Bone marrow (tissue), 2 donors: Measurements from ENCODE around the gene AGT.

Experiments
- DNase-seq, 2 donors: peaks; one replicate each; lab custom pipeline; 2025; lab: John Stamatoyannopoulos, UW

The AGT gene

GRCh38 chr1:230713915-230714764, at the start of gene AGT:
Gene AGT (minus strand): TSS chr1:230714122. CDS start chr1:230710823, 3,299 bp downstream.
- DNase-seq = no peak

DNA sequence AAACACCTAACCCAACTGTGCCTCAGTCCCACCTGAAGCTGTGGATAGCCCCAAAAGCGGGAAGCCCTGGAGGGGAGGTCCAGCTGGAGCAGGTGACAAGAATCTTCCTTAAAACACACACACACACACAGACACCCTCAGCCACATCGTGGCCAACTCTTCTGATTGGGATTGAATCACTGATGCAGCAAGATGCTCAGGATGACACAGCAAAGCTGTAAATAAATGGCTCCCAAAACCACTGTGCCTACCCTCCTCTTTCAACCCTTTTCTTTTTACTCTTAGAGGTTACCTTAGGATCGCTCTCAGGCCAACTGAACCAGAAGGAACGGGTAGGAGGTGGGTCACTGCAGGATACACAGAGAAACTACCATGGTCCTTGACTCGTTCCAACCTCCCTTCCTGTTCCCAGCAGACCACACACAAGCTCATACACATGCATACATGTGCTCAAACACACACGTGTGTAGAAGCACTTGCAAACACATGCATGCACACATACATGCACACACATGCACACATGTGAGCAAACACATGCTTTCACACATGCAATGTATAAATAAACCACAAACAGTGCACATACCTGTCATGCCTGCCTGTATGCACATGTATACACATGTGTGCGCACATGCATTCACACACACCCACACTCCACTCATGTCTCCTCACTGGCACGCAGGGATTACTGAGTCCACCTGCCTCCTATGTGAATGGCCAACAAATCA, 47.7 kb upstream of the AGT start:
- no peak for DNase-seq

DNA sequence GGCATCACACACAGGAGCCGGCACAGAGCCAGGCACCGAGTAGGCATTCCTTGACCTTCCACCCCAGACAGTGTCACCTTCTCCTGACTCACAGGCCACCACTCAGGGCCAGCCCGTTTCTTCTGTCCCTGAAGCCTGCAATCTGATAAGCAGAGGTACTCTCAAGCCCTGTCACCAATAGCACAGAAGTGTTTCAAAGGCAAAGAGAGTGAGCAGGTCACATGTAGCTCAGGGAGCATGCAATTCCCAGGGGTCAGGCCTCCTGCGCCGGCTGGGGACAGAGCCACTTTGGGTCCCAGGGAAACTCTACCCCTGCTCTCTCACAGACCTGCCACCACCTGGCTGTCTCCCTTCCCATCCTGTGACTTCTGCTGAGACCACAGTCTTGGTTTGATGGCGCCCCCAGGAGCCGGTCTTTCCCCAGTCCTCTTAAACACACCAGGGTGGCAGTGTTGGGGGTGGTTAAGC, 46.5 kb upstream of the AGT start:
- DNase-seq = no peak

- DNase-seq = no peak
These were observed 45.6 kb upstream of the AGT start for GRCh38 chr1:230759369-230760065.

GRCh38 chr1:230758709-230759368, 44.9 kb upstream of the AGT start:
- no peak for DNase-seq

DNA sequence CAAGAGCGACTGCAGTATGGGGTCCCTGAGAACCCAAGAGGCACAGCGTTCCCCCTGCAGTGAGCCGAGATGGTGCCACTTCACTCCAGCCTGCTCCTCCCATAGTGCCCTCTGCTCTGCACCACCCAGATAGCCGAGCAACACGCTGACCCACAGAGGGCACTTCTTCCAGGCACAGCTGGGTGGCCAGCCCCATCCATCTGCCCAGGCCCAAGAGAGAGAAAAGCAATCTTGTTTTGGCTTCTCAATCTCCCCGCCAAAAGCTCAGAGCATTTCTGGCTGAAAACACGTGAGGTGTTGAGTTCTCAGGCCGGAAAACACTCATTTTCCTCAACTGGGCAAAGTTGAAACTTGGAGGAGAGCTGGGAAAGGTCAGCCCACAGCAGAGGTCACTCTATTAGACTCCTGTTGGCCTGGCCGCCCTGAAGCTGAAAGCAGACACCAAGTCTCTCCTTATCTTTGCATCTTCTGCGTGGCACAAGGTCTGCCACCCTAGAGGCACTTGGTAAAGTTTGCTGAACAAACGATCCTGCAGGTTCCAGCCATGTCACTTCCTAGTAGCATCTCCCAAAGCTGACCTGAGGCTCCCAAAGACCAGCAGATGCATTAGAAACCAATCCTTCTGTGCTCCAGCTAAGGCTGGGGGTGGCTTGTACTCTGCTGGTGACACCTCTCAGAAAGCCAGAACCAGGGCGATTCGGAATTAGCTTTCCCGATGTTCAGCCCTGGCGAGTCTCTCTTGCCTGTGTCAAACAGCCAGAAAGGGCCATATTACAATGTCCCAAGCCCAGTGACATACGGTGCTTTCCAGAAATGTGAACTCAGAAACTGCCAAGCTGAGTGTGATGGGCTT, 44.2 kb upstream of the AGT start:
- DNase-seq = no peak

GRCh38 chr1:230754796-230755195, 40.9 kb upstream of the AGT start:
- DNase-seq = no peak

GRCh38 chr1:230753586-230754251, 39.8 kb upstream of the AGT start:
- no peak for DNase-seq

DNA sequence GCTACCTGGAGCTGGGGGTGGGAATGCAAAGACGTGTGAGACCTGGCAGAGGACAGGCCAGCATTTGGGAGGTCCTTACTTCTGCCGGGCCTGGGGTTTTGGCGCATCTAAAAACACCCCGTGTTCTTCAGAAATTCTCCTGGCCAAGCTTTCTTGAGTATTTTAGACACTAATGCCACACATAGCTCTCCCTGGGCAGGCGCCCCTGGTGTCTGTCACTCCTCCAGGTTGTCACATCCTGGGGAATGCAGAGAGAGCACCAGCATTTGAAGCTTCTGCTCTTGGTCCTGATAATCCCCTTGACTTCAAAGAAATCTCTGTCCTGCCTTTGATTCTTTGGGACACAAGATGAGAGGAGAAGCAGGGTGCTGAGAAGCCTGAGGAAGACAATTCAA, 39.3 kb upstream of the AGT start:
- no peak for DNase-seq

DNA sequence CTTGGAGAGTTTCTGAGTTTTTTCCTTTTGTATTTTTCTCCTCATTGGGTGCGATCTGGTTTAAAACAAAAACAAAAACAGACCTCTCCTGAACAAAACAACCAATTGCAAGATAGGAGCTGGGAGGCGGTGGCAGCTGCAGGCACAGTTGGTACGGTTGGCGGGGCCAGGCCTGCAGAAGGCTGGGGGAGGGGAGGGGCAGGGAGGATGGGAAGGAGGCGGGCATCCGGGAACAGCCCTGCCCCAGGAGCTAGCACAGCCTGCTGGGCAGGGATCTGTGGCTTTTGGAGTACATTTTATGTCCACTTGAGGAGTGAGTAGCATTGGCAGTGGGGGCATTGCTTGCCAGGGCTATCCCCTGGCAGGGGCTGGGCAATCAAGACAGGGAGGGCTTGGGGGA, 38.5 kb upstream of the AGT start:
- no peak for DNase-seq

DNA sequence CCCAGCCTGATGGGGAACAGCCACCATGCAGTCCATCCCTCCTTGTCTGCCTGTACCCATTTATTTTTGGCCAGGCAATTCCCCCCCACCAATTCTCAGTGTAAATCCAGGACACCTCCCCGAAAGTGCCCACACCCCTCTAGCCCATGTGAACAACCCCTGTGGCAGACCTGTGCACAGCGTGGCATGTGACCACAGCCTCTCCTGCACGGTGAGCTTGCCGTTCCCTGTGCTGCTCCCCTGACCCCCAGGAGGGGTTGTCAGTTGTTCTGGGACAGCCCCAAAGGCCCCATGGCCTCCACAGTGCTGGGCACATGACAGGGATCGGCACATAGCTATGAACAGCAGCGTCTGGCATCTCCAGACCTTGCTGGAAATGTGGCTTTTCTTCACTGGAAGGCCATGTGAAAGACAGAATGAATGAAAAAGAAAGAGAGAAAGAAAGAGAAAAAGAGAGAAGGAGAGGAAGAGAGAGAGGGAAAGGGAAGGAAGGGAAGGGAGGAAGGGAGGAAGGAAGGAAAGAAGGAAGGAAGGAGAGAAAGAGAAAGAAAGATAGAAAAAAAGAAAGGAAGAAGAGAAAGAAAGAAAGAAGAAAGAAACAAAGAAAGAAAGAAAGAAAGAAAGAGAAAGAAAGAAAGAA, 37.2 kb upstream of the AGT start:
- no peak for DNase-seq

- DNase-seq = no peak
These were observed 36.7 kb upstream of the AGT start for GRCh38 chr1:230750576-230750975.

DNA sequence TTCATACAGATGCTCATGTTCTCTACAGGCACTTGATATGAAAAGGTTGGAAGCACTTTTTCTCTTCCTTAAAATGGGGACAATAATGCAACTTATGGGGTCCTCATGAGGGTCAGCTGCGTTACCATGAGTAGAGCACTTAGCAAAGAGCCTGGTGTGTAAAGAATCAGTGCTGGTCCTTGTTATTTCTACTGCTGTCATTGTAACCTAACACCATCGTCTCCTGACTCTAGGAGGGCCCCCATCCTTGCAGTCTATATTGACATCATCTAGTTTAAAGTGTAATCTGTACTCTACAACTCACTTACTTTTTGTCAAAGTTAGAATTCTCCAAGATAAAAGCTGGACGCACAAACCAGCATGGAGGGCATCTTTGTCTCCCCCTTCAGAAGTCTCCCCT, 35.7 kb upstream of the AGT start:
- no peak for DNase-seq

DNA sequence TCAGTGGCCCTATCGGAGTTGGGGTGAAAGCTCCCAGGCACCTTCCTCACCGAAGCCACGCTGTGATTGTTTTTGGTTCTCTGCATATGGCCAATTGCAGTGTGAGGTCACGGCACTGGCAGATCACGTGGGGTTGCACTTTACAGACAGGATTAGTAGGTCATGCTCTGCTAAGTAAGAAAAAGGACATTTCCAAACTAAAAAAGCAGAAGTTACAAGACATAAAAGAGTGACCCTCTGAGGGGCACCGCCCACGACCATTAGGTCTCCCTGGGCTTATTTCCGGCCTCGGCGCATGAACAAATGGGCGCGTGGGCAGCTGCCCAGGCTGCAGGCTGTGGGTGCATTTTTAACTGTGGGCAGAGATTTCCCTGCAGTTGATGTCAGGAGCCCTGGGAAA, 35.2 kb upstream of the AGT start:
- DNase-seq = no peak

DNA sequence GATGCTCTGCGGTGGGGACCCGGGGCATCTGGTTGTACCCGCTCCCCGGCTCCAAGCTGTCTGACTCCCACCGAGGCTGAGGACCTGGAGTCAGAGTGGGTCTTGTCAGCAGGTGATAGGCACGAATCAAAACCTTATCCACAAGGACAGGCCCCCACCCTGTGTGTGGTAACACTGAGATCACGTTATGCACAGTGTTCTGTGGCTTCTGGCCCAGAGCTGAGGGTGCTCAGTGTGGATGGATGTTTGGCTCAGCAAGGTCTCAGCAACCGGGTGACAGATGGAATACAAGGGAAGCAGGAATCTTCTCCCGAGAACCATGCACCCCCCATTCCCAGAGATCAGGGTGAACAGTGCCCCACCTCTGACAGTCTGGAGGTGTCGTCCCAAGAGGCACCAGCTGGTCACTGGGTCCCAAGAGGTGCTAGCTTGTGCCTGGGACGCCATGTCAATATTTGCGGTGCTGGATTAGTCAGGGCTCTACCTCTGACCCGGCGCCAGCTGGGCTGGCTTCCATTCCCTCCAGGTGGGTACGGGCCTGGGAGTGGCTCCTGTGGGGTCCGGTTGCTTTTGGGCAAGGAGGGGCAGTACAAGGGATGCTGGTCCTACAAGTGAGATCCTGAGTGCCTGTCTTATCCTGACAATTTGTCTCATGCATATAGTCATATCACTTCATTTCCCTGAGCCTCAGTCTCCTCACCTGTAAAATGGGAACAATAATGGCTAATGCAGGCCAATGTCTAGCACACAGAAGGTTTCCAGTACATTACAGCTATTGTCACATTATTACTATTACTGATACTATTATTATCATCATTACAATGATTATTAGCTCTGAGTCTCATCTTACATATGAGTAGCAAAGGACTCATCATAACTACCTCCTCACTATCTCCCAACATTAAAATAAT, 34.2 kb upstream of the AGT start:
- no peak for DNase-seq

- no peak for DNase-seq
These were observed 33.3 kb upstream of the AGT start, which contains the start of gene CAPN9 for GRCh38 chr1:230747127-230747730. Gene CAPN9 (plus strand): TSS chr1:230747388. CDS start chr1:230747497, 109 bp downstream.

GRCh38 chr1:230746617-230747016, 32.7 kb upstream of the AGT start:
- no peak for DNase-seq

- DNase-seq = no peak
These were observed 31.1 kb upstream of the AGT start for GRCh38 chr1:230745071-230745470.

DNA sequence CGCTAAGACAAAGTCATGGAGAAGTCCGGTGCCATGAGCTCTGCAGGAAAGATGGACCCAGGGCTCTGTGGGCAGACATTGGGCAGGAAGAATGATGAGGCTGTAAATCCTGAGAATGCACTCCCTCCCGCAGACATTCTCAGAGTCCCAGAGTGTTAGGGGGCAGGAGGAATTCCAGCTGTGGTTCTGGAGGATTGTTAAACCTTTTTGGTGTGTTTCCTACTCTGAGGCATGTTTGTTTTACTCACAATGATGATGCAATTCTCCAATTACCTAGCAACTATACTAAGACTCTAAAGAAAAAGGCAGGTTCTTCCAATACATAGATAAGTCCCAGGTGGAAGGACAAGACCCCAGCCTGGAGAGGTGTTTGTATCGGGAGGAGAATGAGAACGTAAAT, 30.5 kb upstream of the AGT start:
- no peak for DNase-seq
